Fibroblast of gingiva (primary cell): ENCODE results near the gene RSPH6A.

Experiments used
- DNase-seq: peaks from one replicate; pipeline ENCODE4 v3.0.0-alpha.2; 2011; ENCODE audit warnings: low read depth

RSPH6A gene

GRCh38 chr19:45814851-45815480 is at the start of gene RSPH6A:
Gene RSPH6A (minus strand): TSS chr19:45815308. CDS start chr19:45815176, 132 bp downstream.
- DNase-seq: no peak

GRCh38 chr19:45864629-45865082 is 49.5 kb upstream of the RSPH6A start:
- DNase-seq: no peak

GRCh38 chr19:45863840-45864628 is 48.9 kb upstream of the RSPH6A start, which contains the start of gene FOXA3:
Gene FOXA3 (plus strand): TSS chr19:45864326. CDS start chr19:45864457, 131 bp downstream.
- no peak for DNase-seq

GRCh38 chr19:45863335-45863839 is 48.3 kb upstream of the RSPH6A start:
- no peak for DNase-seq

- peak; percentile 98 for DNase-seq
Observed at GRCh38 chr19:45862564-45863334, 47.6 kb upstream of the RSPH6A start, which contains the start of gene SYMPK. Gene SYMPK (minus strand): TSS chr19:45863147. CDS start chr19:45854495, 8,652 bp downstream.

GRCh38 chr19:45862271-45862563 is 47.1 kb upstream of the RSPH6A start:
- no peak for DNase-seq

- no peak for DNase-seq
Observed at GRCh38 chr19:45860359-45861259, 45.5 kb upstream of the RSPH6A start.

GRCh38 chr19:45854167-45854778 is 39.2 kb upstream of the RSPH6A start:
- no peak for DNase-seq

GRCh38 chr19:45852983-45853382 is 37.9 kb upstream of the RSPH6A start:
- DNase-seq: no peak

- DNase-seq: no peak
Observed at GRCh38 chr19:45852145-45852750, 37.1 kb upstream of the RSPH6A start.

- no peak for DNase-seq
Observed at GRCh38 chr19:45848922-45849321, 33.8 kb upstream of the RSPH6A start.

GRCh38 chr19:45847663-45848062 is 32.6 kb upstream of the RSPH6A start:
- no peak for DNase-seq

GRCh38 chr19:45842198-45842597 is 27.1 kb upstream of the RSPH6A start:
- no peak for DNase-seq

- no peak for DNase-seq
Observed at GRCh38 chr19:45834970-45835369, 19.9 kb upstream of the RSPH6A start.

GRCh38 chr19:45828945-45829344 is 13.8 kb upstream of the RSPH6A start:
- DNase-seq: no peak

GRCh38 chr19:45828523-45828922 is 13.4 kb upstream of the RSPH6A start:
- no peak for DNase-seq

GRCh38 chr19:45827459-45828093 is 12.5 kb upstream of the RSPH6A start:
- no peak for DNase-seq

GRCh38 chr19:45826934-45827333 is 11.8 kb upstream of the RSPH6A start:
- DNase-seq: no peak

- DNase-seq: peak; percentile 0
Observed at GRCh38 chr19:45825917-45826893, 11.1 kb upstream of the RSPH6A start.
